Measurements from ENCODE around the gene ABCC6. TPM values are rescaled to one million over a fixed set of nuclear protein-coding genes. Genes with fewer than 3 reads are reported as not detected.

Gene ABCC6
- total and polyA plus RNA-seq, 2 of the 13 experiments (the other 11 are each of a cell fraction or from before 2014, with no cell fraction given) = 82.4 to 105 TPM

DNA sequence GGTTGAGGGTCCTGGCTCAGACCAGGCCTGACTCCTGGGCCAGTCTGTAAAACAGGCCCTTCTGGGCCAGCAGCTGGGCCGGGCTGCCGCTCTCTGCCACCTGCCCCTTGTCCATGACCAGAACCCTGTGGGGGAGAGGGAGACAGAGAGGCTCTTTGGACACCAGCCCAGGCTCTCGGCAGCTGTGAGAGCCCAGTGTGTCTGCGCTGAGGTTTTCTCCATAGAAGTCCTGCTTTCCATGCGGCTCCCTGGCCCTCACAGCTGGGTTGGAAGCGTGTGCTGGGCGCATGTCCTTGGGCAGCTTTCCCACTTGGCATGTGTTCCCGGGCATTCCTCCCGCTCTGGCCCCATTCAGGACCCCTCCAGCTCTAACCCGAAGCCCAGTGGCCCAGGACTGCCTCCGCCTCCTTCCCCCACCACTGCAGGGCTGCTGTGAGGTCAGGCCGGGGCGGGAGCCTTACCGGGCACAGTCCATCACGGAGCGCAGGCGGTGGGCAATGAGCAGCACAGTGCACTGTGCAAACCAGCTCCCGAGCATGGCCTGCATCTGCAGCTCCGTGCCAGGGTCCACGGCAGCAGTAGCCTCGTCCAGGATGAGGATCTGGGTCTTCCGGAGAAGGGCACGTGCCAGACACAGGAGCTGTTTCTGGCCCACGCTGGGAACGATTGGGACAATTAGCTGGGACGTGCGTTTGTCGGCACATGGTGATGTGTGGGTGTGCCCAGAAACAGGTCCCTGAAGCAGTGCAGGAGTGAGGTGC, 73.0 kb downstream of the ABCC6 start (continued):
- TF ChIP-seq, protein P1, sequence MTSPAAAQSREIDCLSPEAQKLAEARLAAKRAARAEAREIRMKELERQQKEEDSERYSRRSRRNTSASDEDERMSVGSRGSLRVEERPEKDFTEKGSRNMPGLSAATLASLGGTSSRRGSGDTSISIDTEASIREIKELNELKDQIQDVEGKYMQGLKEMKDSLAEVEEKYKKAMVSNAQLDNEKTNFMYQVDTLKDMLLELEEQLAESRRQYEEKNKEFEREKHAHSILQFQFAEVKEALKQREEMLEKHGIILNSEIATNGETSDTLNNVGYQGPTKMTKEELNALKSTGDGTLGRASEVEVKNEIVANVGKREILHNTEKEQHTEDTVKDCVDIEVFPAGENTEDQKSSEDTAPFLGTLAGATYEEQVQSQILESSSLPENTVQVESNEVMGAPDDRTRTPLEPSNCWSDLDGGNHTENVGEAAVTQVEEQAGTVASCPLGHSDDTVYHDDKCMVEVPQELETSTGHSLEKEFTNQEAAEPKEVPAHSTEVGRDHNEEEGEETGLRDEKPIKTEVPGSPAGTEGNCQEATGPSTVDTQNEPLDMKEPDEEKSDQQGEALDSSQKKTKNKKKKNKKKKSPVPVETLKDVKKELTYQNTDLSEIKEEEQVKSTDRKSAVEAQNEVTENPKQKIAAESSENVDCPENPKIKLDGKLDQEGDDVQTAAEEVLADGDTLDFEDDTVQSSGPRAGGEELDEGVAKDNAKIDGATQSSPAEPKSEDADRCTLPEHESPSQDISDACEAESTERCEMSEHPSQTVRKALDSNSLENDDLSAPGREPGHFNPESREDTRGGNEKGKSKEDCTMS (CRISPR knock-in tag; conservative IDR thresholded peaks at IDR 0.05) = no peak
- no peak for TF ChIP-seq PHF21A (CRISPR knock-in tag; IDR thresholded peaks at IDR 0.05)
- no peak for TF ChIP-seq ZSCAN25 (CRISPR knock-in tag; IDR thresholded peaks at IDR 0.05)
- no peak for TF ChIP-seq ZNF780A (CRISPR knock-in tag; IDR thresholded peaks at IDR 0.05)
- TF ChIP-seq, protein P2, sequence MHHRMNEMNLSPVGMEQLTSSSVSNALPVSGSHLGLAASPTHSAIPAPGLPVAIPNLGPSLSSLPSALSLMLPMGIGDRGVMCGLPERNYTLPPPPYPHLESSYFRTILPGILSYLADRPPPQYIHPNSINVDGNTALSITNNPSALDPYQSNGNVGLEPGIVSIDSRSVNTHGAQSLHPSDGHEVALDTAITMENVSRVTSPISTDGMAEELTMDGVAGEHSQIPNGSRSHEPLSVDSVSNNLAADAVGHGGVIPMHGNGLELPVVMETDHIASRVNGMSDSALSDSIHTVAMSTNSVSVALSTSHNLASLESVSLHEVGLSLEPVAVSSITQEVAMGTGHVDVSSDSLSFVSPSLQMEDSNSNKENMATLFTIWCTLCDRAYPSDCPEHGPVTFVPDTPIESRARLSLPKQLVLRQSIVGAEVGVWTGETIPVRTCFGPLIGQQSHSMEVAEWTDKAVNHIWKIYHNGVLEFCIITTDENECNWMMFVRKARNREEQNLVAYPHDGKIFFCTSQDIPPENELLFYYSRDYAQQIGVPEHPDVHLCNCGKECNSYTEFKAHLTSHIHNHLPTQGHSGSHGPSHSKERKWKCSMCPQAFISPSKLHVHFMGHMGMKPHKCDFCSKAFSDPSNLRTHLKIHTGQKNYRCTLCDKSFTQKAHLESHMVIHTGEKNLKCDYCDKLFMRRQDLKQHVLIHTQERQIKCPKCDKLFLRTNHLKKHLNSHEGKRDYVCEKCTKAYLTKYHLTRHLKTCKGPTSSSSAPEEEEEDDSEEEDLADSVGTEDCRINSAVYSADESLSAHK (CRISPR knock-in tag; IDR thresholded peaks at IDR 0.05; ENCODE audit: borderline replicate concordance) = no peak
- TF ChIP-seq ZNF616 (CRISPR knock-in tag; IDR thresholded peaks at IDR 0.05; ENCODE audit: low read depth) = no peak
- TF ChIP-seq TCF12 (IDR thresholded peaks at IDR 0.05) = no peak
- TF ChIP-seq TCF12 (CRISPR knock-in tag; IDR thresholded peaks at IDR 0.05) = no peak
- TF ChIP-seq, protein P3, sequence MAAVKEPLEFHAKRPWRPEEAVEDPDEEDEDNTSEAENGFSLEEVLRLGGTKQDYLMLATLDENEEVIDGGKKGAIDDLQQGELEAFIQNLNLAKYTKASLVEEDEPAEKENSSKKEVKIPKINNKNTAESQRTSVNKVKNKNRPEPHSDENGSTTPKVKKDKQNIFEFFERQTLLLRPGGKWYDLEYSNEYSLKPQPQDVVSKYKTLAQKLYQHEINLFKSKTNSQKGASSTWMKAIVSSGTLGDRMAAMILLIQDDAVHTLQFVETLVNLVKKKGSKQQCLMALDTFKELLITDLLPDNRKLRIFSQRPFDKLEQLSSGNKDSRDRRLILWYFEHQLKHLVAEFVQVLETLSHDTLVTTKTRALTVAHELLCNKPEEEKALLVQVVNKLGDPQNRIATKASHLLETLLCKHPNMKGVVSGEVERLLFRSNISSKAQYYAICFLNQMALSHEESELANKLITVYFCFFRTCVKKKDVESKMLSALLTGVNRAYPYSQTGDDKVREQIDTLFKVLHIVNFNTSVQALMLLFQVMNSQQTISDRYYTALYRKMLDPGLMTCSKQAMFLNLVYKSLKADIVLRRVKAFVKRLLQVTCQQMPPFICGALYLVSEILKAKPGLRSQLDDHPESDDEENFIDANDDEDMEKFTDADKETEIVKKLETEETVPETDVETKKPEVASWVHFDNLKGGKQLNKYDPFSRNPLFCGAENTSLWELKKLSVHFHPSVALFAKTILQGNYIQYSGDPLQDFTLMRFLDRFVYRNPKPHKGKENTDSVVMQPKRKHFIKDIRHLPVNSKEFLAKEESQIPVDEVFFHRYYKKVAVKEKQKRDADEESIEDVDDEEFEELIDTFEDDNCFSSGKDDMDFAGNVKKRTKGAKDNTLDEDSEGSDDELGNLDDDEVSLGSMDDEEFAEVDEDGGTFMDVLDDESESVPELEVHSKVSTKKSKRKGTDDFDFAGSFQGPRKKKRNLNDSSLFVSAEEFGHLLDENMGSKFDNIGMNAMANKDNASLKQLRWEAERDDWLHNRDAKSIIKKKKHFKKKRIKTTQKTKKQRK (IDR thresholded peaks at IDR 0.05; ENCODE audit: low read length) = no peak
- TF ChIP-seq, protein P4, sequence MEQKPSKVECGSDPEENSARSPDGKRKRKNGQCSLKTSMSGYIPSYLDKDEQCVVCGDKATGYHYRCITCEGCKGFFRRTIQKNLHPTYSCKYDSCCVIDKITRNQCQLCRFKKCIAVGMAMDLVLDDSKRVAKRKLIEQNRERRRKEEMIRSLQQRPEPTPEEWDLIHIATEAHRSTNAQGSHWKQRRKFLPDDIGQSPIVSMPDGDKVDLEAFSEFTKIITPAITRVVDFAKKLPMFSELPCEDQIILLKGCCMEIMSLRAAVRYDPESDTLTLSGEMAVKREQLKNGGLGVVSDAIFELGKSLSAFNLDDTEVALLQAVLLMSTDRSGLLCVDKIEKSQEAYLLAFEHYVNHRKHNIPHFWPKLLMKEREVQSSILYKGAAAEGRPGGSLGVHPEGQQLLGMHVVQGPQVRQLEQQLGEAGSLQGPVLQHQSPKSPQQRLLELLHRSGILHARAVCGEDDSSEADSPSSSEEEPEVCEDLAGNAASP (CRISPR knock-in tag; IDR thresholded peaks at IDR 0.05; ENCODE audit: borderline replicate concordance) = no peak; the same call in 1 of the 2 replicates
- TF ChIP-seq ZNF510 (CRISPR knock-in tag; IDR thresholded peaks at IDR 0.05; ENCODE audit: low read depth) = no peak
- TF ChIP-seq ZFP82 (CRISPR knock-in tag; IDR thresholded peaks at IDR 0.05; ENCODE audit: borderline replicate concordance) = no peak
- TF ChIP-seq, protein P5, sequence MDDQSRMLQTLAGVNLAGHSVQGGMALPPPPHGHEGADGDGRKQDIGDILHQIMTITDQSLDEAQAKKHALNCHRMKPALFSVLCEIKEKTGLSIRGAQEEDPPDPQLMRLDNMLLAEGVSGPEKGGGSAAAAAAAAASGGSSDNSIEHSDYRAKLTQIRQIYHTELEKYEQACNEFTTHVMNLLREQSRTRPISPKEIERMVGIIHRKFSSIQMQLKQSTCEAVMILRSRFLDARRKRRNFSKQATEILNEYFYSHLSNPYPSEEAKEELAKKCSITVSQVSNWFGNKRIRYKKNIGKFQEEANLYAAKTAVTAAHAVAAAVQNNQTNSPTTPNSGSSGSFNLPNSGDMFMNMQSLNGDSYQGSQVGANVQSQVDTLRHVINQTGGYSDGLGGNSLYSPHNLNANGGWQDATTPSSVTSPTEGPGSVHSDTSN (CRISPR knock-in tag; IDR thresholded peaks at IDR 0.05; ENCODE audit: borderline replicate concordance) = no peak
- no peak for TF ChIP-seq PCBP2 (optimal IDR thresholded peaks at IDR 0.05; ENCODE audit: low read depth, low read length, poor library complexity, severe bottlenecking)
- no peak for TF ChIP-seq SP140L (CRISPR knock-in tag; IDR thresholded peaks at IDR 0.05; ENCODE audit: borderline replicate concordance)

All from HepG2 (cell line).